H1 (cell line): Measurements from ENCODE around the gene DDI2. TPM values are rescaled to one million over a fixed set of nuclear protein-coding genes. Genes with fewer than 3 reads are reported as not detected.

Source experiments
- CTCF ChIA-PET: fragments of 300-600 bp; sonication (Branson Sonifier 250); formaldehyde crosslinking; loops from one replicate; lab custom pipeline; 2021; ENCODE audit not compliant: partially characterized antibody; lab: Charles Lee
- POLR2A ChIA-PET: fragments of 300-600 bp; sonication (Branson Sonifier 250); formaldehyde crosslinking; loops from one replicate; lab custom pipeline; 2021; ENCODE audit warnings: inconsistent platforms; ENCODE audit not compliant: partially characterized antibody; lab: Charles Lee
- DNase-seq, 2 experiments: peaks; one replicate each; pipeline versions ENCODE4 v3.0.0 to v3.0.0-alpha.2; 2010 to 2022; ENCODE audit warnings: low spot score in 2 of 2, low read depth in 1 of 2, mixed read lengths in 1 of 2
- FAIRE-seq: peaks from 2 replicates; lab custom pipeline; 2011; peaks lifted over from hg19 to GRCh38; lab: Jason Lieb, UNC
- H2AFZ ChIP-seq: 2 replicates; pipeline ENCODE4 v1.8.1; 2012; ENCODE audit warnings: low read length, inconsistent platforms
- H2AK5ac ChIP-seq: 2 replicates; pipeline ENCODE4 v1.6.1; 2013; ENCODE audit warnings: low read depth, low read length
- H2BK120ac ChIP-seq: replicated peaks from 2 replicates; pipeline ENCODE3; 2013; ENCODE audit warnings: low read depth, low read length, inconsistent platforms
- H2BK12ac ChIP-seq: 2 replicates; pipeline ENCODE4 v1.6.1; 2013; ENCODE audit warnings: low read depth, low read length
- H2BK15ac ChIP-seq: 2 replicates; pipeline ENCODE4 v1.6.1; 2013; ENCODE audit warnings: low read length
- H2BK20ac ChIP-seq: 2 replicates; pipeline ENCODE4 v1.6.1; 2013; ENCODE audit warnings: low read length
- H2BK5ac ChIP-seq: 2 replicates; pipeline ENCODE4 v1.6.1; 2013; ENCODE audit warnings: low read depth, low read length
- H3K14ac ChIP-seq: 2 replicates; pipeline ENCODE4 v1.6.1; 2013; ENCODE audit warnings: inconsistent platforms; ENCODE audit not compliant: insufficient read length
- H3K18ac ChIP-seq: 2 replicates; pipeline ENCODE4 v1.6.1; 2013; ENCODE audit warnings: low read length; ENCODE audit errors: extremely low read depth
- H3K23ac ChIP-seq: 2 replicates; pipeline ENCODE4 v1.6.1; 2013; ENCODE audit warnings: inconsistent platforms; ENCODE audit not compliant: insufficient read length
- H3K23me2 ChIP-seq: 2 replicates; pipeline ENCODE4 v1.6.1; 2013; ENCODE audit warnings: low read depth, low read length
- H3K27ac ChIP-seq: 2 replicates; pipeline ENCODE4 v1.6.1; 2011; ENCODE audit warnings: low read depth, low read length, inconsistent platforms
- H3K27me3 ChIP-seq, 4 experiments: replicated peaks in 1 of 4; 1 replicate in 1 of 4; 2 replicates in 3 of 4; pipeline versions ENCODE4 v1.6.1 to v1.8.1; 2011 to 2013; ENCODE audit warnings: low read length in 3 of 4, mild to moderate bottlenecking in 3 of 4, inconsistent platforms in 2 of 4, mixed read lengths in 2 of 4, moderate library complexity in 1 of 4; ENCODE audit not compliant: control insufficient read depth in 3 of 4, insufficient read depth in 3 of 4; ENCODE audit errors: extremely low read depth in 1 of 4
- H3K36me3 ChIP-seq, 4 experiments: 2 replicates each; pipeline versions ENCODE4 v1.6.1 to v1.8.1; 2011 to 2013; ENCODE audit warnings: mild to moderate bottlenecking in 4 of 4, low read length in 3 of 4, moderate library complexity in 2 of 4, control low read depth in 1 of 4, inconsistent platforms in 1 of 4; ENCODE audit not compliant: insufficient read depth in 4 of 4, control insufficient read depth in 2 of 4
- H3K4ac ChIP-seq: replicated peaks from 2 replicates; pipeline ENCODE3; 2013; ENCODE audit warnings: low read length, low read depth, mixed read lengths, inconsistent platforms; ENCODE audit not compliant: insufficient read length
- H3K4me1 ChIP-seq, 4 experiments: replicated peaks in 1 of 4; 1 replicate in 1 of 4; 2 replicates in 3 of 4; pipeline versions ENCODE4 v1.6.1 to v1.8.1; 2011 to 2013; ENCODE audit warnings: low read length in 3 of 4, inconsistent platforms in 2 of 4, mixed read lengths in 1 of 4; ENCODE audit not compliant: insufficient read depth in 4 of 4, control insufficient read depth in 3 of 4
- H3K4me2 ChIP-seq, 2 experiments: 2 replicates each; pipeline versions ENCODE4 v1.6.1 to v1.8.1; 2011 to 2013; ENCODE audit warnings: low read depth in 2 of 2, low read length in 2 of 2, control low read depth in 1 of 2, inconsistent platforms in 1 of 2, mild to moderate bottlenecking in 1 of 2; ENCODE audit not compliant: insufficient read depth in 1 of 2
- H3K4me3 ChIP-seq, 4 experiments: fragments of 200-600, 300-600 bp in 1 of 4; sonication (generic), shearing (Covaris generic), sonication (Bioruptor Twin) in 1 of 4; 2 replicates each; pipeline versions ENCODE4 v1.5.1 to v1.8.1; 2011 to 2016; ENCODE audit warnings: low read length in 4 of 4, low read depth in 3 of 4, control low read depth in 2 of 4, inconsistent platforms in 2 of 4, mild to moderate bottlenecking in 2 of 4, mixed read lengths in 1 of 4, moderate library complexity in 1 of 4; ENCODE audit not compliant: insufficient read depth in 2 of 4; ENCODE audit errors: extremely low read depth in 1 of 4
- H3K56ac ChIP-seq: replicated peaks from 2 replicates; pipeline ENCODE3; 2013; ENCODE audit warnings: low read depth, mild to moderate bottlenecking, mixed read lengths, low read length, inconsistent platforms; ENCODE audit not compliant: insufficient read length
- H3K79me1 ChIP-seq: 2 replicates; pipeline ENCODE4 v1.6.1; 2013; ENCODE audit warnings: low read depth, low read length, control low read depth
- H3K79me2 ChIP-seq, 2 experiments: 2 replicates each; pipeline versions ENCODE4 v1.6.1 to v1.8.1; 2012 to 2013; ENCODE audit warnings: low read length in 2 of 2, mild to moderate bottlenecking in 2 of 2, inconsistent platforms in 1 of 2; ENCODE audit not compliant: insufficient read depth in 2 of 2, control insufficient read depth in 1 of 2
- H3K9ac ChIP-seq, 4 experiments: replicated peaks in 1 of 4; 1 replicate in 1 of 4; 2 replicates in 3 of 4; pipeline versions ENCODE4 v1.6.1 to v1.8.1; 2011 to 2013; ENCODE audit warnings: low read depth in 3 of 4, low read length in 3 of 4, control low read depth in 2 of 4, mild to moderate bottlenecking in 2 of 4, moderate library complexity in 2 of 4, inconsistent platforms in 1 of 4; ENCODE audit errors: extremely low read depth in 1 of 4
- H3K9me3 ChIP-seq, 2 experiments: 2 replicates each; pipeline versions ENCODE4 v1.6.1 to v1.8.1; 2012 to 2013; ENCODE audit warnings: mild to moderate bottlenecking in 2 of 2, moderate library complexity in 2 of 2, control low read depth in 1 of 2, inconsistent platforms in 1 of 2, low read depth in 1 of 2, low read length in 1 of 2, mixed read lengths in 1 of 2; ENCODE audit not compliant: insufficient read depth in 2 of 2
- H4K20me1 ChIP-seq, 2 experiments: replicated peaks in 1 of 2; 2 replicates each; pipeline versions ENCODE3 to v1.8.1; 2011 to 2013; ENCODE audit warnings: inconsistent platforms in 2 of 2, low read length in 2 of 2, mild to moderate bottlenecking in 1 of 2; ENCODE audit not compliant: insufficient read depth in 2 of 2, control insufficient read depth in 1 of 2
- H4K5ac ChIP-seq: 2 replicates; pipeline ENCODE4 v1.6.1; 2013; ENCODE audit warnings: low read length, low read depth, mixed read lengths, inconsistent platforms; ENCODE audit not compliant: insufficient read length
- H4K8ac ChIP-seq: 2 replicates; pipeline ENCODE4 v1.8.0; 2013; ENCODE audit warnings: mild to moderate bottlenecking, moderate library complexity, low read length, inconsistent platforms; ENCODE audit not compliant: insufficient read depth; ENCODE audit errors: extremely low read depth
- H4K91ac ChIP-seq: replicated peaks from 2 replicates; pipeline ENCODE3; 2013; ENCODE audit warnings: low read length, mixed read lengths, inconsistent platforms; ENCODE audit not compliant: insufficient read length
- GABPA ChIP-seq: IDR thresholded peaks from 2 replicates; pipeline ENCODE4 v1.6.1; 2011; ENCODE audit warnings: mild to moderate bottlenecking, low read length, moderate library complexity, borderline replicate concordance; ENCODE audit not compliant: insufficient read depth
- JUND ChIP-seq: IDR thresholded peaks from 2 replicates; pipeline ENCODE4 v1.6.1; 2011; ENCODE audit warnings: mild to moderate bottlenecking, improper control_type of control experiment, low read length
- MAX ChIP-seq: IDR thresholded peaks from 2 replicates; pipeline ENCODE4 v1.6.1; 2012; ENCODE audit warnings: inconsistent platforms
- RNF2 ChIP-seq: fragments of 200-900, 300-1000 bp; sonication (generic); IDR thresholded peaks from 2 replicates; pipeline ENCODE4 v1.7.1; 2016; ENCODE audit warnings: borderline replicate concordance, low read depth, mild to moderate bottlenecking, antibody characterized with exemption, low read length; ENCODE audit not compliant: poor library complexity, severe bottlenecking; ENCODE audit errors: missing control alignments
- SAP30 ChIP-seq: fragments of 300-600 bp; sonication (generic); IDR thresholded peaks from 2 replicates; pipeline ENCODE4 v1.7.1; 2012; ENCODE audit warnings: low read length, moderate library complexity, mild to moderate bottlenecking, inconsistent platforms; ENCODE audit not compliant: insufficient read depth, insufficient replicate concordance
- SIRT6 ChIP-seq: IDR thresholded peaks from one replicate; pipeline ENCODE4 v1.7.1; 2012; ENCODE audit warnings: low read length, inconsistent platforms
- TBP ChIP-seq: IDR thresholded peaks from 2 replicates; pipeline ENCODE4 v1.6.1; 2011; ENCODE audit warnings: low read depth, low read length, improper control_type of control experiment
- TEAD4 ChIP-seq: IDR thresholded peaks from 2 replicates; pipeline ENCODE4 v1.6.1; 2012; ENCODE audit warnings: low read depth, low read length, inconsistent platforms, mixed read lengths
- USF2 ChIP-seq: IDR thresholded peaks from 2 replicates; pipeline ENCODE4 v1.6.1; 2011; ENCODE audit warnings: low read length, improper control_type of control experiment
- WGBS, 2 experiments: shearing (Covaris generic) in 1 of 2; methylation state at CpG; one replicate each; pipeline versions ENCODE4 v1.1.6 to v1.1.7; 2013 to 2015; ENCODE audit warnings: low lambda C conversion rate in 2 of 2, mixed read lengths in 2 of 2, inconsistent platforms in 1 of 2, low coverage in 1 of 2, missing lambda C conversion rate in 1 of 2; ENCODE audit not compliant: insufficient replicate concordance in 2 of 2, insufficient coverage in 1 of 2, insufficient read length in 1 of 2; ENCODE audit errors: extremely low coverage in 1 of 2, missing lambda C conversion rate in 1 of 2; 5-methylcytosine and 5-hydroxymethylcytosine counted together
- polyA plus RNA-seq, 7 experiments: library from polyadenylated mRNA; depleted of rRNA in 3 of 7; stranded (reverse) in 5 of 7; unstranded in 2 of 7; fragments of >200 nt in 5 of 7; fragments of 200-250 nt in 2 of 7; gene quantifications; 1 replicate in 5 of 7; 2 replicates in 1 of 7; 4 replicates in 1 of 7; pipeline versions ENCODE4 v1.2.1 to v1.2.3, GENCODE V29; 2011 to 2013; ENCODE audit warnings: missing spikeins in 2 of 7, mixed read lengths in 2 of 7
- total RNA-seq: library from RNA; stranded (reverse); fragmentation: NEBNext Ultra II Directional; extraction: Animal tissue kit (Norgen Biotek cat#: 25700); gene quantifications from 2 replicates; pipeline ENCODE4 v1.2.1, GENCODE V29; 2021

The DDI2 gene
- total and polyA plus RNA-seq, 2 of the 8 experiments (the other 6 are each of a cell fraction or from before 2014, with no cell fraction given) = 7.7 to 38.3 TPM

GRCh38 chr1:15603050-15603965 lies 13.9 kb upstream of the DDI2 start:
- H2BK12ac ChIP-seq = no peak overlapping the region
- H3K4ac ChIP-seq = no peak overlapping the region
- H3K79me2 ChIP-seq = no peaks in the 10 kb centered on the region
- H4K5ac ChIP-seq = peak overlapping the region; percentile 2
- H3K18ac ChIP-seq = no peak overlapping the region
- peak overlapping the region in 3 of 4 experiments; percentile 41 to 67 (median 64); a peak in 5 of 7 replicates for H3K9ac ChIP-seq
- no peak overlapping the region for H2BK120ac ChIP-seq
- DNase-seq (peak; percentile 81 to 96), FAIRE-seq (peak; percentile 66)
- no peaks in the 10 kb centered on the region; a peak in 1 of 4 replicates for H3K9me3 ChIP-seq
- H2AK5ac ChIP-seq = no peak overlapping the region
- H3K36me3 ChIP-seq = no peaks in the 10 kb centered on the region
- peak overlapping the region; percentile 58 for H2AFZ ChIP-seq
- no peaks in the 10 kb centered on the region for H3K79me1 ChIP-seq
- WGBS, 2 experiments = 10 to 100% methylated on average over 2 to 55 of the region's 56 CpGs
- H3K4me2 ChIP-seq = peak overlapping the region; percentile 68 to 88
- no peak overlapping the region for H4K91ac ChIP-seq
- peaks cover 0 to 7% (median 4%) of the 10 kb centered on the region in 4 experiments; a peak in 3 of 7 replicates for H3K4me1 ChIP-seq
- ChIA-PET POLR2A (interaction anchor here (0.7 to 4.4 kb wide), 6 partner anchors 9 to 204 kb away, joined by 3 to 37 read pairs (median 6); partner anchors contain the start of gene DDI2), CTCF (interaction anchor here (0.6 to 3.2 kb wide), 3 partner anchors 9 to 138 kb away, joined by 3 to 13 read pairs (median 4); partner anchors contain the start of gene TMEM82)
- H2BK20ac ChIP-seq = no peak overlapping the region
- H2BK5ac ChIP-seq = no peak overlapping the region
- H3K23me2 ChIP-seq = peaks cover 9% of the 10 kb centered on the region; the same call in 1 of the 2 replicates
- H3K23ac ChIP-seq = no peak overlapping the region
- peaks cover 2 to 11% (median 9%) of the 10 kb centered on the region in 4 experiments for H3K27me3 ChIP-seq
- H3K56ac ChIP-seq = no peak overlapping the region
- H3K14ac ChIP-seq = no peak overlapping the region
- no peak overlapping the region for H3K27ac ChIP-seq
- H4K8ac ChIP-seq = peak overlapping the region; percentile 92
- no peaks in the 10 kb centered on the region for H4K20me1 ChIP-seq
- H2BK15ac ChIP-seq = no peak overlapping the region
- peak overlapping the region; percentile 52 to 75 (median 63) for H3K4me3 ChIP-seq
- TF ChIP-seq RNF2 (no peak), MAX (peak; percentile 100), SIRT6 (no peak), TEAD4 (peak; percentile 64; the same call in 1 of the 2 replicates), SAP30 (no peak), GABPA (no peak), JUND (no peak), TBP (no peak; the same call in 1 of the 2 replicates), USF2 (peak; percentile 100)
